OCI-M2 (cell line): ENCODE measurements around the gene COX7A2.

Experiments used
- DNase-seq: peaks from one replicate; lab custom pipeline; 2025; ENCODE audit not compliant: unreplicated experiment; lab: John Stamatoyannopoulos, UW

COX7A2 gene

DNA sequence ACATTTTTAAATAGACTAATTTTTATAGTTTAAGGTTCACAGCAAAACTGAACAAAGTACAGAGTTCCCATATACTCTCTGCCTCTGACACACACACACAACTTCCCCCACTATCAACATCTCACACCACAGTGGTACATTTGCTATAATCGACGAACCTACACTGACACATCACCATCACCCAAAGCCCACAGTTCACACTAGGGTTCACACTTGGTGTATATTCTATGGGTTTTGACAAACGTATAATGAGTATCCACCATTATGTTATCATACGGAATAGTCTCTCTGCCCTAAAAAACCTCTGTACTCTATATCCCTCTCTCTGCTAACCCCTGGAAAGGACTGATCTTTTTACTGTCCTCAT, 25.4 kb upstream of the COX7A2 start:
- no peak for DNase-seq

DNA sequence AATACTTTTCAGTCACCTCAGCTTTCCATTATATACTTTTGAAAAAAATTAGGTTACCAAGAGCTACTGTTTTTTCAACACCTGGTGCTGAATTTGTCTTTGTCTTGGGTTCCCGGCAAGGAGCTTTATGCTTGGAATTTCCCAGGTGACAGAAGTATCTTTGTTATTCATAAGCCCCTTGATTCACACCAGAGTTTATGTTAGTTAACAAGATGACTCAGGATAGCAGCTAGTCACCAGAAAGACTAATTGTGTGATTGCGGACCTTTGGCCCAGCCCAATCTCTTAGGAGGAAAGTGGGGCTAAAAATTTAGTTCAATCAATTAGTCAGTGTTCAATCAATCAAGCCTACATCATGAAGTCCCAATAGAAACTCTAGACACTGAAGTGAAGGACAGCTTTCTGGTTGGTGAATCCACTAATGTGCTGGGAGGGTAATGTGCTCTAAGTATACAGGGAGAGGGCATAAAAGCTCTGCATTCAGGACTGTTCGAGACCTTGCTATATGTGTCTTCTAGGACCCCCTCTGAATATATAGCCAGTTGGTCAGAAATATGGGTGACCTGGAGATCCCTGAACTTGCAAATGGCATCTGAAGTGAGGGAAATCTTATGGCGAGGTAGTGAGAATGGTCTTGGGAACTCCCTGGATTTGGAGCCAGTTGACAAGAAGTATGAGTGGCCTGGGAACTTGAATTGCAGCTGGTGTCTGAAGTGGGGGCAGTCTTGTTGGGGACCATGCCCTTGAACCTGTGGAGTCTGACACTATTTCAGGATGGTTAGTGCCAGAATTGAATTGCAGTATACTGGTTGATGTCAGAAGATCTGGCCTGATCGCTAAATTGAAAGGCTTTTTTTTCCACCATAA, 24.8 kb upstream of the COX7A2 start:
- no peak for DNase-seq

GRCh38 chr6:75267461-75267860, 23.9 kb upstream of the COX7A2 start:
- no peak for DNase-seq

DNA sequence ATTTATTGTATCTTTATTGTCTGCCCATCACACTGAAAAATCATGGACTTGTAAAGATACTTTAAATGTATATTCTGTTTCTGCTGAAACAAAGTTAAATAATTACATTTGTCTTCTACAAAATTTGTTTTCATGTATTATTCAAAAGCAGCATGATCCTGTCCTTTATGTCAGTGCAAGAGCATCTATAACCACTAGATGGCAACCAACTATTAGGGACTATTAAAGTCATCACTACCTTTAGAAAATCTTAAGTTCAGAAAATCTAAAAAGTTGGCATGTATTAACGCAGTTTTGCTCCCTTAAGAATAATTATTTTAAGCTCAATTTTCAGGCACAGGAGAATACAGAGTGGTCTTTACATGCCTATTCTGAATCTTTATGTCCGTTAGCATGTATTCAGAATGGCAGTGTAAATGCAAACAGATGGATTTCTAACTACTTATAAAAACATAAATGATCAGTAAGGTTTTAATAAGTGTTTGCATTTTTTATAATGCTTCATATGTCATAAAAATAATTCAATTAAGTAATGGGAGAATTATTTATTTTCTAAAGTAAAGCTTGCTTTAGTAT, 23.2 kb upstream of the COX7A2 start:
- DNase-seq: no peak

GRCh38 chr6:75263401-75263750, 19.8 kb upstream of the COX7A2 start:
- DNase-seq: no peak

DNA sequence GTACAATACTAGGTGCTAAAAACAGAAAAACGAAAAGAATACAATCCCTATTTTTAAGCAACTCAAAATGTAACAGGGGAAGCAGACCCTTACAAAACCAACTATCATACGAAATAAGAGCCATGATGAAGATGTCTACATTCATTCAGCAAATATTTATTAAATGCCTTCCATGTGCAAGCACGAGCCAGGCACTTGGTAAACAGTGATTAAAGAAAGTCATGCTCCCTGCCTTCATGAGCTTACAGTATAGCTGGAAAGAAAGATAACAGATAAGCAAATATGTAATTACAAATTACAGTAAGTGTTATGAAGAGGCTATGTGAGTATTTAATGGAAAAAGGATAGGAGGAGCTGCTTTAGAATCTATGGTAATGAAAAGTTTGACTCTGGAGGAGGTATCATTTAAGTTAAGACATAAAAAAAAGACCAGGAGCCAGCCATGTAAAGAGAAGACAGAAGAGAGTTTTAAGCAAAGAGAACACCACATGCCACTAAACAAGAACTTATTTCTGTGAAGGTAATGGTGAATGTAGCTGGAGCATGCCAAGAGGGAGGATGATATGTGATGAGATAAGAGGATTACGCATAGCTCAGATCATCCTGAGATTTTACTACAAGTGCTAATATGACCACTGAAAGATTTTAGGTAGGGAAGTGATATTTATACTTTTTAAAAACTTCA, 19.3 kb upstream of the COX7A2 start:
- DNase-seq: no peak

DNA sequence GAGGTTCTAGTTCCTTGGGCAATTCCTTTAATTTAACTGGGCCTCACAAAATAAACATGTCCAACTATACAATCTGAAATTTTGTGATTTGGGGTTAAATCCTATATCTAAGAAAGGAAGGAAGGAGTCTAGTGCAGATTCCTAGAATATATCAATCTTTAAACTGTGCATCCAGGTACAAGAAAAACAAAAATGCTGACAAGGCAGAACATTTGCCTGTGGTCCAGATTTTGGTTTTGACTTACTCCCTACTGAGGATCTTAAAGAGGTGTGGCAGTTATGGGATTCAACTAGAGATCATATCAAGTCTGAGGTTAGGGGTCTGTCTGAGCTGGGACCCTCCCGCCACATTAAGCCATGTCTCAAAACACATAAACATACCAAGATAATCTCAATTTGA, 17.7 kb upstream of the COX7A2 start:
- DNase-seq: no peak

DNA sequence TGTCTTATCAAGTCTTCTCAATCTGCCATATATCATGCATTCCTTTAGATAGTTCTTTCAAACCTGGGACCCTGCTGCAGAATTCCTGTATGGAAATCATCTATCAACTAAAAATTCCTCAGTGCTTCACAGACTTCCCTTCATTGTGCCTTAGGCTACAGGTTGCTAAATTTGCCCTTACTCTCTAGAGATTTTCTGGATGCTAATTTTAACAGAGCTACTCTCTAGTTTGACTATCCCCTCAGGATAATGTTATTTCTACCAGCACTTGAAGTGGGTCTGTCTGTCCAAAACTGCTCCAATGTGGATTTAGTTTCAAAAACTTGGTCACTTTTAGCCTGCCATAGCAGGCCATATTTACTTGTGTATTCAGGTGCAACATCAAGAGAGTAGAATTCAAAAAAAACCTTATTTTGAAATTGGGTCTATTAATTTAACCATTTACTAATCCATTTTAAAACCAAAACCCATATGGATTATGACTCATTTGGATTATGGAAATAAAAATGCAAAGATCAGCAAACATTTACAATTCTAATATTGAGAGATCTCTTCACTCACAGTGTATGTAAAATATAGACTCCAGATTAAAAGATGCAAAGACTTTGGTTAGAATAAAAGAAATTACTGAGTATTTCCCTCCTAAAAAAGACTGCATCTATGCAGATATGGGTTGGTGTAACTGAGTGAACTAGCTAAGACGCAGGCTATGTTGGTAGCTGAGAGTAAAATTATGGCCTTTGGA, 13.9 kb upstream of the COX7A2 start:
- no peak for DNase-seq

DNA sequence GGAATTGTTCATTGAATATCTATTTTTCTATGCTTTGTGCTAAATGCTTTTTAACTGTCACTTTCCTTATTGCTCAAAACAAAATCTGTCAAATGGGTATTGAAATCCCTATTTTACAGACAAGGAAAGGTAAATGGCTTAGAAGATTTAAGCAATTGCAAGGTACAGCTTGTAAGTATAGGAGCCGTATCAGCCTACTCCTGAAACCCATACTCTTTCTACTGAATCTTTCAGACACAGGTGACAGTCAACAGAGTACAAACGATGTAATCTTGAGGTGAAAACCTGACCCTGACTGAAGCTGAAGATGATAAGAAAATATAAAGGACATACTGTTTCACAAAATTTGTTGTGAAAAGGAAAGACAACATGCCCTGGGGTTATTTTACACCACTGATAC, 7.0 kb upstream of the COX7A2 start:
- no peak for DNase-seq

DNA sequence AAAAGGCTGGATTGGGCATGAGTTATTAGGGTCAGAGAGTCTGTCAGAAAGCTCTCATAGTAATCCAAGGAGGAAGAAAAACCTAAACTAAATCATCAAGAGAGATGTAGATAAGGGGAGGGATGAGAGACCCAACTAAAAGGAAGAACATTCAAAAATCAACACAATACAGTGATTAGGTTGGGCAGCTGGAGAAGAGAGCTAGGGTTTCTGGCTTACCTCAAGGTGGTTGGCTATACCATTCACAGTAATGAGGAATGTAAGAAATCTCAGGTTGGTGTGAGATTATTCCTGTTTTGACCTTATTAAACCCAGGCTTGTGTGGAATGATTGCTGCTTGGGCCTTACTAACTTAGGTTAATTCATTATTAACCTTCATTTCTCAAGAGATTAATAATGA, 6.2 kb upstream of the COX7A2 start:
- DNase-seq: no peak

DNA sequence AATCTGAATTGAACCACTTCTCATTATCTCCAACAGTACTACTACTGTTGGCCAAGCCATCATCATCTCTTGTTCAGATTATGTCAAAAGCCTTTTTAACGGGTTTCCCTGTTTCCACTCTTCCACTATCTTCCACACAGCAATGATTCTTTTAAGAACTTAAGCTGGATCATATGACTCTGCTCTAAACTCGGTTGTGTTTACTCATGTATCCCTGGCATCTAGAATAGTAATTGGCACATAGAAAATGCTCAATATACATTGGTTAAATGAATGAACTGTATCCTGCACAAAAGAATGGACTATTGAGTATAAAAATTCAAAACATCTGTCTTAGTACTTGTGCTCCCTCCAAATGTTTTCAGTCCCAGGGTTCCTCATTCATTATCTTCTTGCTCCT, 2.8 kb upstream of the COX7A2 start:
- no peak for DNase-seq

GRCh38 chr6:75244063-75244584, 523 bp upstream of the COX7A2 start:
- no peak for DNase-seq

DNA sequence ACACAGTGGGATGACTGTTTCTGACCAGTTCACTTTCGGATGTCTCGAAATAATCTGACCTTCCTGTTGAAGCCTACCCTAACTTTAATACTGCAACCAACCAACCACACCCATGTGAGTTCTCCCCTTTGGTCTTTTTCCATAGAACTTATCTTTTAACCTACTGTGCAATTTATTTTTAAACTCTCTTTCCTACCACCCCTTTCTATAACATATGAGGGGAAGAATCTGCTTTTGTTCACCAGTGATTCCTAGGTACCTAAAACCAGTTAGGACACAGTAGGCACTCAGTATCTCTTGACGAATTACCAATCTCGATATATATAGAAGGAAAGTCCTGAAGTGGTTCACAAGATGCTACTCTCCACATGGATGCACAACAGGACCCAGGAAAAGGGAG, 7.0 kb downstream of the COX7A2 start:
- no peak for DNase-seq

DNA sequence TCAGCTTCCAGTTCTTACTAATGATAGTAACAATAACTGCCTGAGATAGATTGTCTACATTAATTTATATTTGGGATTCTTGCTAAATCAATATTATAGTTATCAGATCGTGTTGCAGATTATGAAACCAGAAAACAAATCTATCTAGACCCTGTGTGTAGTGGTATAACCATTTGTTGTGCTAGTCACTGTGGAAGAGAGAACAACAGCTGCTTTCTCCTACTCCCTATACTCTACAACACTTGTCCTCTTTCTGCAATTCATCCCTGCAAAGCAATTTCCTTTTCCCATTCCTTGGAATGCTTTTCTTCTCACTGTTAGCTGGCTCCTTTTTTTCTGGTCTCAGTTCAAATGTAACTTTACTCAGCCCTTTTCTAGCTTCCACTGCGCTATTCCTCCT, 8.3 kb downstream of the COX7A2 start:
- DNase-seq: no peak

- no peak for DNase-seq
Observed at GRCh38 chr6:75234126-75234865, 9.3 kb downstream of the COX7A2 start.

- DNase-seq: no peak
Observed at GRCh38 chr6:75233092-75233615, 10.4 kb downstream of the COX7A2 start.

DNA sequence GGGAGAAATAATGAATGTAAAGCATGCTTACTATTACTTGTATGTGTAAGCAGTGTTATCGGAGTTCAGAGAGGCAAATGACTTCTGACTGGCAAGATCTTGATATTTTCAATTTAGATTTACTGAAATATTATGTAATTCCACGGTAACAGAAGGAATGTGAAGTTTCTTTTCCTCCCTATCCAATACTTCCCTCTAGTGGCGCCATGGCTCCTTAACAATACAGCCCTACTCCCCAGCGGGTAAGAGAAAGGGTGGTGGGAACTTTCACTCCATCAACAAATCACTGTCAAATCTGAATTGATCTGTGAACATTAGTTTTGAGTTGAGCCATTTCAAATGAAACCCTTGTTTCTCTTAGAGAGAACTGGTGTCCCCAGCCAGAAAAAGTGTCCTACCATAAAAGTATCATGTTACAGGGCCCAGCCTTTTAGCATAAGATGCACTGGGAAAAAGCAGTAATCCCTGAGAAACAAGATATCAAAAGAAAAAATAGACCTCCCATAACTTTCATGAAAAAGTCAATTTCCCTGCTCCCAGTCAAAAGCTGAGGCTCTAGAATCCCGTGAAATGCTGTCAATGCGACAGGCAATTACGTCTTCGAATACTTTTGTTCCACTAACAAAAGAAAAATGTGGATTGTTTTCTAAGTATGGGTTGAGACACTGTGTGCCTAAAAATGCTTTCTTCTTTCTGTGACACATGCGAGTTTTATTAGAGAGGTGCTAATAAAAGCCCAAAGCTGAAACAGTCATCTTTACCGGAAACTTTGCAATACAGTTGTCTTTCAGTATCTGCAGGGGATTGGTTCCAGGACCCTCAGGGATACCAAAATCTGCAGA, 12.9 kb downstream of the COX7A2 start:
- no peak for DNase-seq

DNA sequence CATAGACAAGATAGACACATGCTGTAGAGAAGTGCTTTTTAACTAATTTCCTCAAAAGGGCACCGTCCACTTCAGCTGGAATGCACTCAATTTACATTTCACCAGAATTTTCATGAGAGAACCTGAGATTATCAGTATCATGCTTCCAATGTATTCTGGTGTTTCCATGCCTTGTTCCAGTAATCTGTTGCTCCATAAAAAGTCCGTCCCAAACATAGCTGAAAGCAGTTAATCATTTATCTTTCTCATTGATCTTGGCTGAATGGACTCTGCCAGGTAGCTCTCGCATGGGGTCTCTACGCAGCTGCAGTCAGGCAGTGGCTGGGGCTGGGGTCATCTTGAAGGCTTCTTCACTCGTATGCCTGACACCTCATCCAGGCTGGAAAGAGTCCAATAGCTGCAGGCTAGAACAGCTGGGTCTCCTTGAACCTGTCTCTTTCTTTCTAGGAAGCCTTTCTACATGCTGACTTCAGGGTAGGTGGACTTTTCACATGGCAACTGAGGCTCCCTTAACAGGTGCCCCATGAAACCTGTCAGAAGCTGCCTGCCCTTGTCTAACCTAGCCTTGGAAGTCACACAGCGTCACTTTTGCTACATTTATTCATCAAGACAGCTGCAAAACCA, 19.2 kb downstream of the COX7A2 start:
- no peak for DNase-seq

DNA sequence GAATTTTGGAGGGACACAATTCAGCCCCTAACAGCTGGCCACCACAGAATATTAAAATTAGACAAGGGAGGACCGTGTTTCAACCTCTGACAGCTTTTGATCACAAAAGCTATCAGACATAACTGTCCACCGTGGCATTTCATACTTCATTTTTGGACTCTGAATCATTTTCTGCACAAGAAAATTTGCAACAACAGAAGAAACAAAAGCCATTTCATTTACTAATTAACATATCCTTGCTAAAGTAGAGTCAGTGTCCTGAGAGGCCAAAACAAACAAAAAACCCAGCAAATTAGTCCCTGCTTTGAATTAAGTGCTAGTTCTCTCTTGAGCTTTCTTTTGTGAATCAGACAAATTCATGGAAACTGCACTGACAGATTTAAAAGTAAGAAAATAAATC, 20.2 kb downstream of the COX7A2 start:
- DNase-seq: no peak
